Mesothelial cell of epicardium (in vitro differentiated cells): ENCODE data around the gene NTN4. TPM values are rescaled to one million over a fixed set of nuclear protein-coding genes. Genes with fewer than 3 reads are reported as not detected.
A peak's percentile ranks its signal among the peaks of the same experiment; 100 is the strongest.
"Not testable (repeated sequence)": the region's sequence is repeated elsewhere in the genome, so short reads cannot be mapped to it uniquely, and the experiment has no call there.

Experiments
- DNase-seq, 2 experiments: peaks; one replicate each; pipeline ENCODE4 v3.0.0; 2021; ENCODE audit warnings: low spot score in 2 of 2; ENCODE audit not compliant: unreplicated experiment in 2 of 2
- H3K27ac Mint-ChIP-seq: 2 replicates; pipeline ENCODE4 v1.8.0; 2021; ENCODE audit warnings: mixed read lengths
- H3K27me3 Mint-ChIP-seq: 2 replicates; pipeline ENCODE4 v1.8.0; 2021; ENCODE audit warnings: low read depth, mixed read lengths
- H3K36me3 Mint-ChIP-seq: 2 replicates; pipeline ENCODE4 v1.8.0; 2021; ENCODE audit warnings: mixed read lengths
- H3K4me1 Mint-ChIP-seq: 2 replicates; pipeline ENCODE4 v1.8.0; 2021; ENCODE audit warnings: mixed read lengths
- H3K4me3 Mint-ChIP-seq: 2 replicates; pipeline ENCODE4 v1.8.0; 2021; ENCODE audit warnings: mild to moderate bottlenecking, moderate library complexity, mixed read lengths
- H3K9me3 Mint-ChIP-seq: 2 replicates; pipeline ENCODE4 v1.8.0; 2021; ENCODE audit warnings: mixed read lengths
- CTCF ChIP-seq: fragments of 200-600 bp; sonication (generic); IDR thresholded peaks from one replicate; pipeline ENCODE4 v1.5.0; 2021; ENCODE audit warnings: antibody characterized with exemption; ENCODE audit not compliant: unreplicated experiment
- total RNA-seq: library from RNA; stranded (reverse); gene quantifications from 3 replicates; pipeline ENCODE4 v1.2.1, GENCODE V29; 2021

The NTN4 gene
- total RNA-seq, 1 donor from 2014 or later = 6.0 TPM

GRCh38 chr12:95789126-95790032 is 1.2 kb downstream of the NTN4 start:
- peaks cover 25% of the 10 kb centered on the region for H3K4me1 Mint-ChIP-seq
- peak; percentile 18 to 40 for DNase-seq
- no peaks in the 10 kb centered on the region for H3K9me3 Mint-ChIP-seq
- H3K27me3 Mint-ChIP-seq = peaks cover 59% of the 10 kb centered on the region
- TF ChIP-seq CTCF = no peak
- H3K27ac Mint-ChIP-seq = peak overlapping the region; percentile 21
- peak overlapping the region; percentile 78 for H3K4me3 Mint-ChIP-seq
- no peaks in the 10 kb centered on the region for H3K36me3 Mint-ChIP-seq

GRCh38 chr12:95788637-95789036 is 1.9 kb downstream of the NTN4 start:
- TF ChIP-seq CTCF = no peak
- no peak overlapping the region for H3K27ac Mint-ChIP-seq
- peaks cover 25% of the 10 kb centered on the region for H3K4me1 Mint-ChIP-seq
- H3K27me3 Mint-ChIP-seq = peaks cover 54% of the 10 kb centered on the region
- DNase-seq = no peak
- peak overlapping the region; percentile 78 for H3K4me3 Mint-ChIP-seq
- no peaks in the 10 kb centered on the region for H3K36me3 Mint-ChIP-seq
- no peaks in the 10 kb centered on the region for H3K9me3 Mint-ChIP-seq

GRCh38 chr12:95787274-95787818 is 3.2 kb downstream of the NTN4 start:
- no peaks in the 10 kb centered on the region for H3K9me3 Mint-ChIP-seq
- DNase-seq = no peak
- TF ChIP-seq CTCF = no peak
- H3K27ac Mint-ChIP-seq = no peak overlapping the region
- no peaks in the 10 kb centered on the region for H3K36me3 Mint-ChIP-seq
- peaks cover 25% of the 10 kb centered on the region for H3K4me1 Mint-ChIP-seq
- no peak overlapping the region for H3K4me3 Mint-ChIP-seq
- H3K27me3 Mint-ChIP-seq = peaks cover 50% of the 10 kb centered on the region

- DNase-seq = no peak
- Mint-ChIP-seq H3K4me1 (peaks cover 18% of the 10 kb centered on the region), H3K27me3 (peaks cover 35% of the 10 kb centered on the region), H3K9me3 (no peaks in the 10 kb centered on the region), H3K4me3 (no peak overlapping the region), H3K27ac (no peak overlapping the region), H3K36me3 (no peaks in the 10 kb centered on the region)
- TF ChIP-seq CTCF = no peak
Observed at GRCh38 chr12:95784915-95785314, 5.6 kb downstream of the NTN4 start.

- Mint-ChIP-seq H3K27ac (no peak overlapping the region), H3K4me1 (peaks cover 13% of the 10 kb centered on the region), H3K36me3 (no peaks in the 10 kb centered on the region), H3K4me3 (no peak overlapping the region), H3K27me3 (peaks cover 30% of the 10 kb centered on the region), H3K9me3 (no peaks in the 10 kb centered on the region)
- no peak for DNase-seq
- TF ChIP-seq CTCF = no peak
Observed at GRCh38 chr12:95784286-95784685, 6.3 kb downstream of the NTN4 start.

- not testable (repeated sequence) for H3K27ac Mint-ChIP-seq, H3K4me1 Mint-ChIP-seq, H3K4me3 Mint-ChIP-seq, H3K27me3 Mint-ChIP-seq, DNase-seq
- peaks cover 21% of the 10 kb centered on the region for H3K9me3 Mint-ChIP-seq
- peaks cover 18% of the 10 kb centered on the region for H3K36me3 Mint-ChIP-seq
Observed at GRCh38 chr12:95775466-95775865, 15.1 kb downstream of the NTN4 start.
